ENCODE results near the gene DYRK4.
A peak's percentile ranks its signal among the peaks of the same experiment; 100 is the strongest.

DYRK4 gene

GRCh38 chr12:4604684-4605193 is 42.7 kb downstream of the DYRK4 start:
- H3K36me3 ChIP-seq (ENCODE audit: control insufficient read depth, low read length), result no peaks in the 10 kb centered on the region
- no peaks in the 10 kb centered on the region for H4K20me1 ChIP-seq (ENCODE audit: control insufficient read depth, insufficient read depth, low read depth, low read length)
- H3K27me3 ChIP-seq (ENCODE audit: control insufficient read depth, low read length), result peaks cover 17% of the 10 kb centered on the region
- peak overlapping the region; percentile 66 for H3K4me2 ChIP-seq (ENCODE audit: low read length)
- no peaks in the 10 kb centered on the region for H3K9me3 ChIP-seq (ENCODE audit: control insufficient read depth, insufficient read depth, low read length)
- H3K79me2 ChIP-seq (ENCODE audit: control insufficient read depth, low read length), result peaks cover 21% of the 10 kb centered on the region
- H3K4me3 ChIP-seq (ENCODE audit: low read length), result peak overlapping the region; percentile 94
- no peaks in the 10 kb centered on the region for H3F3A ChIP-seq (ENCODE audit: control insufficient read depth, insufficient read depth)
- H3K9me2 ChIP-seq (replicated peaks; ENCODE audit: control insufficient read depth, low read length), result no peaks in the 10 kb centered on the region
- H3K4me1 ChIP-seq (ENCODE audit: control insufficient read depth, low read length), result peaks cover 7% of the 10 kb centered on the region
- H3K27ac ChIP-seq (ENCODE audit: low read depth, low read length), result no peak overlapping the region
- TF ChIP-seq, protein P1, sequence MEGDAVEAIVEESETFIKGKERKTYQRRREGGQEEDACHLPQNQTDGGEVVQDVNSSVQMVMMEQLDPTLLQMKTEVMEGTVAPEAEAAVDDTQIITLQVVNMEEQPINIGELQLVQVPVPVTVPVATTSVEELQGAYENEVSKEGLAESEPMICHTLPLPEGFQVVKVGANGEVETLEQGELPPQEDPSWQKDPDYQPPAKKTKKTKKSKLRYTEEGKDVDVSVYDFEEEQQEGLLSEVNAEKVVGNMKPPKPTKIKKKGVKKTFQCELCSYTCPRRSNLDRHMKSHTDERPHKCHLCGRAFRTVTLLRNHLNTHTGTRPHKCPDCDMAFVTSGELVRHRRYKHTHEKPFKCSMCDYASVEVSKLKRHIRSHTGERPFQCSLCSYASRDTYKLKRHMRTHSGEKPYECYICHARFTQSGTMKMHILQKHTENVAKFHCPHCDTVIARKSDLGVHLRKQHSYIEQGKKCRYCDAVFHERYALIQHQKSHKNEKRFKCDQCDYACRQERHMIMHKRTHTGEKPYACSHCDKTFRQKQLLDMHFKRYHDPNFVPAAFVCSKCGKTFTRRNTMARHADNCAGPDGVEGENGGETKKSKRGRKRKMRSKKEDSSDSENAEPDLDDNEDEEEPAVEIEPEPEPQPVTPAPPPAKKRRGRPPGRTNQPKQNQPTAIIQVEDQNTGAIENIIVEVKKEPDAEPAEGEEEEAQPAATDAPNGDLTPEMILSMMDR (IDR thresholded peaks at IDR 0.05; ENCODE audit: low read depth, low read length, poor library complexity, severe bottlenecking), result peak; percentile 97
- no peak for TF ChIP-seq EZH2phosphoT487 (IDR thresholded peaks at IDR 0.05; ENCODE audit: borderline replicate concordance, low read length)

DNA sequence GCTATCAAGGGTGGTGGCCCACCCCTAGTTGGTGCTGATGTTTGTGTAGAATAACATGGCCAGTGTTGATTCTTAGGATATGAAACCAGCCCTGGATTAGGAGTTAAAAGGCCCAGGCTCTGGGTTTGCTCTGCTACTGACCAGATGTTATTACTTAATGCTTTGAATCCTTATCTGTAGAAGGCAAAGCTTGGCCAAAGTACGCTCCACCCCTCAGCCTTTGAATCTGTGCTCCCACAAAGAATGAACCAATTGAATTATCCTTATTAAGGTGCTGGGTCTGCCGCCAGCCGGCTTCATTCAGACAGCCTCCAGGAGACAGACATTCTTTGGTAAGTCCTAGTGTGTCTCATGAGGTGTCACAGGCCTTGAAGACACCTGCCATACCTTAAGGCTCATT is 45.0 kb downstream of the DYRK4 start:
- Histone ChIP-seq H3K4me3 (ENCODE audit: low read length) (no peak overlapping the region), H4K20me1 (ENCODE audit: control insufficient read depth, insufficient read depth, low read depth, low read length) (no peaks in the 10 kb centered on the region), H3K9me3 (ENCODE audit: control insufficient read depth, insufficient read depth, low read length) (no peaks in the 10 kb centered on the region), H3K9me2 (replicated peaks; ENCODE audit: control insufficient read depth, low read length) (no peaks in the 10 kb centered on the region), H3K4me1 (ENCODE audit: control insufficient read depth, low read length) (peaks cover 7% of the 10 kb centered on the region), H3K4me2 (ENCODE audit: low read length) (no peak overlapping the region), H3K27ac (ENCODE audit: low read depth, low read length) (no peak overlapping the region), H3K27me3 (ENCODE audit: control insufficient read depth, low read length) (peaks cover 7% of the 10 kb centered on the region), H3K79me2 (ENCODE audit: control insufficient read depth, low read length) (peaks cover 21% of the 10 kb centered on the region), H3F3A (ENCODE audit: control insufficient read depth, insufficient read depth) (no peaks in the 10 kb centered on the region), H3K36me3 (ENCODE audit: control insufficient read depth, low read length) (peaks cover 4% of the 10 kb centered on the region; the same call in 1 of the 2 replicates)
- TF ChIP-seq EZH2phosphoT487 (IDR thresholded peaks at IDR 0.05; ENCODE audit: borderline replicate concordance, low read length), result no peak
- TF ChIP-seq, protein P1 (IDR thresholded peaks at IDR 0.05; ENCODE audit: low read depth, low read length, poor library complexity, severe bottlenecking), result no peak

- Histone ChIP-seq H3K9me2 (replicated peaks; ENCODE audit: control insufficient read depth, low read length) (no peaks in the 10 kb centered on the region), H3K27ac (ENCODE audit: low read depth, low read length) (no peak overlapping the region), H3K4me1 (ENCODE audit: control insufficient read depth, low read length) (peaks cover 7% of the 10 kb centered on the region), H4K20me1 (ENCODE audit: control insufficient read depth, insufficient read depth, low read depth, low read length) (no peaks in the 10 kb centered on the region), H3K27me3 (ENCODE audit: control insufficient read depth, low read length) (0 out of 2 replicates have a peak, but pooled peaks cover 2% of the 10 kb centered on the region), H3K4me3 (ENCODE audit: low read length) (no peak overlapping the region), H3K79me2 (ENCODE audit: control insufficient read depth, low read length) (peaks cover 21% of the 10 kb centered on the region), H3K36me3 (ENCODE audit: control insufficient read depth, low read length) (peaks cover 17% of the 10 kb centered on the region), H3K9me3 (ENCODE audit: control insufficient read depth, insufficient read depth, low read length) (no peaks in the 10 kb centered on the region), H3K4me2 (ENCODE audit: low read length) (no peak overlapping the region), H3F3A (ENCODE audit: control insufficient read depth, insufficient read depth) (no peaks in the 10 kb centered on the region)
- no peak for TF ChIP-seq EZH2phosphoT487 (IDR thresholded peaks at IDR 0.05; ENCODE audit: borderline replicate concordance, low read length)
- TF ChIP-seq, protein P1 (IDR thresholded peaks at IDR 0.05; ENCODE audit: low read depth, low read length, poor library complexity, severe bottlenecking), result no peak
Measured at GRCh38 chr12:4609071-4609470, 47.1 kb downstream of the DYRK4 start.

Measured in DOHH2 (cell line).